Thyroid gland (tissue), 4 donors: ENCODE data around the gene TTI1. TPM values are rescaled to one million over a fixed set of nuclear protein-coding genes. Genes with fewer than 3 reads are reported as not detected.

Experiments
- DNase-seq, 2 donors: peaks; one replicate each; pipeline ENCODE4 v3.0.0-alpha.2; 2019
- H3K27ac ChIP-seq, 3 donors: fragments of 200-600 bp; sonication (generic); 1 replicate in 2 of 3; 2 replicates in 1 of 3; pipeline ENCODE4 v1.5.1; 2016 to 2019; ENCODE audit warnings: mild to moderate bottlenecking in 1 of 3, moderate library complexity in 1 of 3
- H3K27me3 ChIP-seq: fragments of 200-600 bp; sonication (generic); one replicate; pipeline ENCODE4 v1.5.1; 2019
- H3K36me3 ChIP-seq, 2 donors: fragments of 200-600 bp; sonication (generic); one replicate each; pipeline ENCODE4 v1.5.1; 2016 to 2019
- H3K4me1 ChIP-seq, 2 donors: fragments of 200-600 bp; sonication (generic); one replicate each; pipeline ENCODE4 v1.5.1; 2017 to 2019
- H3K4me3 ChIP-seq, 3 donors: fragments of 200-600 bp; sonication (generic); replicated peaks in 1 of 3; 1 replicate in 2 of 3; 2 replicates in 1 of 3; pipeline ENCODE4 v1.5.1; 2016; ENCODE audit warnings: mild to moderate bottlenecking in 1 of 3
- H3K9me3 ChIP-seq: fragments of 200-600 bp; sonication (generic); one replicate; pipeline ENCODE4 v1.5.1; 2017
- CTCF ChIP-seq, 6 experiments: fragments of 200-600 bp in 3 of 6; fragments of 450-650 bp in 3 of 6; sonication (generic) in 3 of 6; IDR thresholded peaks; one replicate each; pipeline ENCODE4 v1.5.1; 2016 to 2019; ENCODE audit warnings: antibody characterized with exemption in 6 of 6, mild to moderate bottlenecking in 2 of 6, inconsistent platforms in 1 of 6, moderate library complexity in 1 of 6
- POLR2A ChIP-seq, 2 donors: fragments of 450-650 bp; IDR thresholded peaks; one replicate each; pipeline ENCODE4 v1.6.1; 2017; ENCODE audit warnings: antibody characterized with exemption in 2 of 2, mild to moderate bottlenecking in 2 of 2, moderate library complexity in 1 of 2
- WGBS, 2 donors: methylation state at CpG; one replicate each; pipeline ENCODE4 v1.1.5; 2017; 5-methylcytosine and 5-hydroxymethylcytosine counted together
- intact Hi-C: fragments of 100-400 bp; cut with DNase I; formaldehyde crosslinking; loops from one replicate; pipeline ENCODE4 v1.15.1; 2023
- total RNA-seq, 4 donors: library from RNA; depleted of rRNA; stranded (reverse); fragments of >200 nt; gene quantifications; one replicate each; pipeline ENCODE4 v1.2.3, GENCODE V29; 2016

TTI1 gene
- total RNA-seq, 4 donors from 2014 or later, result 23.0 to 45.0 (median 30.1) TPM

- intact Hi-C loops, result no loop called here
- Histone ChIP-seq H3K9me3 (no peaks in the 10 kb centered on the region), H3K4me1 (no peaks in the 10 kb centered on the region), H3K36me3 (no peaks in the 10 kb centered on the region), H3K27ac (no peak overlapping the region), H3K27me3 (no peaks in the 10 kb centered on the region), H3K4me3 (no peak overlapping the region)
- TF ChIP-seq POLR2A (IDR thresholded peaks at IDR 0.05) (no peak), CTCF (IDR thresholded peaks at IDR 0.05) (no peak)
- WGBS, 2 donors, result 92% methylated on average over 6 of the region's 6 CpGs
- DNase-seq, result no peak
Observed at GRCh38 chr20:37947943-37948342, 85.3 kb downstream of the TTI1 start.

DNA sequence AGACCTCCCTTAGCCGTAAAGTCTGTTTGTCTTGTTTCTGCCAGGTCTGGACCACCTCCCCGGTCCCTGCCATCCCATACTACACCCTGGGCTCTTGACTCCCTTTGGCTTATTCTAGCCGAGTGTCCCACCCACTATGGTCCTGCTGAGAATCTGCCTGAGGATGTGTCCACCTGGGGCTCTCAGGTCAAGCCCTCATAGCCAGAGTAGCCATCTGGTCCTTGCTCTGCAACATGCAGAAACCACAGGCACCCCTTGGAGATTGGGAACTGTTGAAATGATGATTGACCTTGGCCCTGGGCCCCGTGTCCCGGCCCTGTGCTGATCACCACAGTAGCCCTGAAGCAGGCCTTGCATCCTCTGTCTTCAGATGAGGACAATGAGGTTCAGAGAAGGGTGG, 86.3 kb downstream of the TTI1 start:
- intact Hi-C loops, result no loop called here
- H3K27me3 ChIP-seq, result no peaks in the 10 kb centered on the region
- H3K4me1 ChIP-seq, result no peaks in the 10 kb centered on the region
- H3K27ac ChIP-seq, result no peak overlapping the region
- WGBS, 2 donors, result 87 to 93% methylated on average over 5 of the region's 5 CpGs
- DNase-seq, result no peak
- H3K4me3 ChIP-seq, result no peak overlapping the region
- no peaks in the 10 kb centered on the region for H3K36me3 ChIP-seq
- no peaks in the 10 kb centered on the region for H3K9me3 ChIP-seq
- no peak for TF ChIP-seq POLR2A (IDR thresholded peaks at IDR 0.05)
- no peak for TF ChIP-seq CTCF (IDR thresholded peaks at IDR 0.05)

- no peaks in the 10 kb centered on the region for H3K36me3 ChIP-seq
- H3K27ac ChIP-seq, result no peak overlapping the region
- H3K4me1 ChIP-seq, result no peaks in the 10 kb centered on the region
- H3K9me3 ChIP-seq, result no peaks in the 10 kb centered on the region
- H3K4me3 ChIP-seq, result no peak overlapping the region
- TF ChIP-seq POLR2A (IDR thresholded peaks at IDR 0.05) (no peak), CTCF (IDR thresholded peaks at IDR 0.05) (no peak)
- no peak for DNase-seq
- intact Hi-C loops, result no loop called here
- WGBS, 2 donors, result 46 to 71% methylated on average over 11 of the region's 11 CpGs
- no peaks in the 10 kb centered on the region for H3K27me3 ChIP-seq
Observed at GRCh38 chr20:37945091-37945547, 88.1 kb downstream of the TTI1 start.

DNA sequence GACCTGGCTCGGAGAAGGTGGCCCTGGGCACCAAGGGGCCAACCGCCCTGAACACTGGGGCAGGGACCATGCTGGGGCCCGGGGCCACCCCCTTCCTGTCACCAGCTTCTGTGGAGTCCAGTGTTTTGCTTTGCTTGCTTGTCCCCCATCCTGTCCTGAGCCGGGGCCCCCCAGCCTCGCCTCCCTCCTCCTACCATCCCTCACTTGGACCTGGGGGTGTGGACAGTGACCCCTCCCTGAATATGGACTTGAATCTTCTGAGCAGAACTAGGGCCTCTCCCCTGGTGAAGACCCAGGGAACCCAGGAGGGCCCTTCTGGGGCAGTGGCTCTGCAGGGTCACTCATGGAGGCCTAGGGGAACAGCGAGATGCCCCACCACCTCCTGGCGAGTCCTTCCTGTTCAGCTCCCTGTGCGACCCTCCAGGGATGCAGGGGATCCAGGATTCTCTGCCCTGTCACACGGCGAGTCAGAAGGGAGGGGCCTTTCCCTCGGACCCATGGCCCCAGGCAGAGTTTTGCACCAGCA, 88.7 kb downstream of the TTI1 start:
- DNase-seq, result no peak
- no peak overlapping the region for H3K27ac ChIP-seq
- no peaks in the 10 kb centered on the region for H3K9me3 ChIP-seq

More for the DNA sequence above, 88.7 kb downstream of the TTI1 start:
- Histone ChIP-seq H3K36me3 (no peaks in the 10 kb centered on the region), H3K27me3 (no peaks in the 10 kb centered on the region), H3K4me1 (no peaks in the 10 kb centered on the region), H3K4me3 (no peak overlapping the region)
- TF ChIP-seq POLR2A (IDR thresholded peaks at IDR 0.05) (no peak), CTCF (IDR thresholded peaks at IDR 0.05) (no peak)
- intact Hi-C loops, result no loop called here
- WGBS, 2 donors, result 80 to 83% methylated on average over 7 to 9 of the region's 11 CpGs
